M059J (cell line): ENCODE measurements around the gene CTCF. TPM values are rescaled to one million over a fixed set of nuclear protein-coding genes. Genes with fewer than 3 reads are reported as not detected.

Experiments
- DNase-seq: peaks from one replicate; pipeline ENCODE4 v3.0.0-alpha.2; 2012; ENCODE audit warnings: low read depth
- total RNA-seq: library from RNA; depleted of rRNA; stranded (reverse); fragments of >200 nt; shearing (Covaris generic); gene quantifications from 2 replicates; pipeline ENCODE4 v1.2.3, GENCODE V29; 2014

The CTCF gene
- total RNA-seq, 1 experiment from 2014 or later, result 38.8 TPM

DNA sequence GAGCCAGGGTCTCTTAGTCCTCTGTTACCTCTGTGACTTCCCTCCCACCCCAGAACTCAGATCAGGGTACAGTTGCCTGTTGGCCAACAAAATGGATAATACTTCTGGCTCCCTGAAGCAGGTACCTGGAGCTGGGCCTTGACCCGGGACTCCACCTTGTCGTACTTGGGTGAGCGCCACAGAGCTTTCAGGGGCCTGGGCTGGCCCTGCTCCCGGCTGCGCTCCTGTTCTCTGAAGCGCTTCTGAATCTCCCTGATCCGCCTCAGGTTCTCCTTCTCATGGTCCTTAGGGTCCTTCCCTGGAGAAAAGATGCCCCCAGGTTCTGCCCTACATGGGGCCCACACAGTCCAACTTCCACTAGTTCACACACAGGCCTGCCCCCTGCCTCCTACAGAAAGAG, 102.5 kb downstream of the CTCF start:
- DNase-seq, result no peak

GRCh38 chr16:67665598-67665997, 103.3 kb downstream of the CTCF start:
- DNase-seq, result no peak

DNA sequence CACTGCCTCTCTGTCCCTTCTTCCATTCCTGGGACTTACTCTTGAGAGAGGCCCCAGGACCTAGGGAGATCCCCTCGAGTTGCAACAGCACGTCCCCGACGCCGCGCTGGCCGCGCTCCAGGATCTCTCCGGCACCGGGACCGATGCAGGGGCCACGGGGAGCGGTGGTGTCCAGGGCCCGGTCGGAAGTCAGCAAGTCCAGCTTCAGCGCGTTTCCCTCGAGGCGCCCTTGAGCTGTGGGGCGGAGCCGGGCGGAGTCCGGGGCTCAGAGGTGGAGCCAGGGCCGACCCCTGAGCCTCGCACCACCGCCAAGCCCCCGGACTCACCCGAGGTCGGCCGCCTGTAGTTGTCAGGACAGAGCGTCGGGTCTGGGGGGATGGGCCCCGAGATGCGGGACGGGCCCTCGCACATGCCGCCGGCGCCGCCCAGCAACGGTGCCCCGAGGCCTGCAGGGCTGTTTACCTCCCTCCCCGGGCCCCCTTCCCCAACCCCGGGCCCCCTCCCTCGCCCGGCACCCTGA, 103.8 kb downstream of the CTCF start:
- peak; percentile 46 for DNase-seq

- peak; percentile 81 for DNase-seq
These were observed 104.5 kb downstream of the CTCF start, which contains the start of the genes C16orf86 and ENKD1 for GRCh38 chr16:67666559-67667452. C16orf86 (plus strand) TSS chr16:67666814; CDS start chr16:67666971, 157 bp downstream. ENKD1 (minus strand) TSS chr16:67666750; CDS start chr16:67666442, 308 bp downstream.

- DNase-seq, result no peak
These were observed 105.1 kb downstream of the CTCF start for GRCh38 chr16:67667453-67667816.

DNA sequence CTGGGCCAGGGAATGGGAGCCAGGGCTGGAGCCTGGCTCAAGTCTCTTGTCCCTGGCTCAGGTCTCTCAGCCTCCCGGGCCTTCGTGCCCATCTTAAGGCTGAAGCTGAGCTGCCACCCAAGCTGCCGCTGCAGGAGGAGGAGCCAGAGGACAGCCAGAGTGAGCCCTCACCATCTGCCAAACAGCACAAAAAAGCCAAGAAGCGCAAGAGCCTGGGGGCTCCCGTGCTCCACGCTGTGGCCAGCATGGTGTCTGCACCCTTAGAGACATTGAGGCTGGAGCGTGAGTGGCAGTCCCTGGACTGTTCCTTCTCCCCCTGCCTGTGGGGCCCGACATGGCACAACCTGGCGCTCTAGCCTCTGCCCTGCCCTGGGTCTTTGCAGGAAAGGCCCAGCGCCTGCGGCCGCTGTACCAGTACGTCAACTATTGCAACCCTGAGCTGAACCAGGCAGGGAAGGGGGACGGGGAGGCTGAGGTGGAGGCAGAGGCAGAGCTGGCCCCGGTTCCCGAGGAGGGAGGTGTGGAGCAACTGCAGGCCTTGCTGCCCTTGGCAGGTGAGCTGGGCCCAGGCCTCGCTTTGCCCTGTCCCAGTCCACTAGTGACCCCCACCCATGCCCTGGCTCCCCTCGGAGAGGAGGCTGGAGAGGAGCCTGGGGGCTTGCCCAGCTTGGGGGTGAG, 105.6 kb downstream of the CTCF start:
- DNase-seq, result peak; percentile 96

DNA sequence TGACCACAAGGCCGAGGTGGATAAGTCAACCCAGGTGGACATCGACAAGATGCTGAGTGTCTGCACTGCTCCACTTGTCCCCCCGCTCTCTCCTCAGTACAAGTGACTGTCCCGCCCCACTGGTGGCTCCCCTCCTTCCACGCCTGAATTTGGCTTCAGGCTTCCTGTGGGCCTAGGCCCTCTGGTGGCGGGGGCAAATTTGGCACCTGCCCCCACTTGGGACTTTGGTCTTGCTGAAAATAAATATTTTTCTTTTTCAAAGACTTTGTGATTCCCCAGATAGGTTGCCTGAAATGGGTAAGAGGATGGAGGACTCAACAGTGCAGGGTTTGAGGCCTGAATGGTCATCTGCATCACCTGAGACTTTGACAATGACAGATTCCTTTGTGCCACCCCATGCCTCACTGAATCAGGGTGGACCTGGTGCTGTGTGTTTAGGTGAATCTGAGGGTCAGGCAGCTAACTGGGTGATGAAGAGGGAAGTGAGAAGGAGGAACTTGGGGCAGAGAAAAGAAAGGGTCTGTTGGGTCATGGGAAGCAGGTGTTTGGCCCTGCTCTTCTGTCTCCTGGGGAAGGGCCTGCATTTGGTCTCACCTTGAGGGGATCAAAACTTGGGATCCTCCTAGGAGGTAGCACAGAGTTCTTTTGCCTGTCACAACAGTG, 106.3 kb downstream of the CTCF start:
- DNase-seq, result no peak

- no peak for DNase-seq
These were observed 107.3 kb downstream of the CTCF start for GRCh38 chr16:67669499-67670101.

DNA sequence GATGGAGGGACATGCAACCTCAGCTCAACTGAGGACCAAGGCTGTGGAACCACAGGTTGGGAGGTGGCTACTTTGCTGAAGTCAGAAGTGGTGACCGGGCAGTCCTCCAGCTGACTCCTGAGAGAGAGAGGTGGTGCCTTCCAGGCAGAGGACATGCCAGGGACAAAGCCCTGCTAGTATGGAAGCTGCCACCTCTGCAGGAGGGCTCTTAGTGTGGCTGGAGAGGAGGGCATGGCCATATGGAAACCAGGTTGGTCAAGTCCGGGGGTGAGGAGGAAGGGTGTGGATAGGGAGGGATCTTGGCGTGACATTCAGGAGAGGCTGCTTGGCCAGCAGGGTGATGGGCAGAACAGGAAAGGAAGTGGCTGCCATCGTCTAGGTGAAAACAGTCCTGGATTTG, 110.0 kb downstream of the CTCF start:
- DNase-seq, result no peak

- peak; percentile 67 for DNase-seq
These were observed 110.7 kb downstream of the CTCF start for GRCh38 chr16:67672739-67673662.

GRCh38 chr16:67673712-67674580, 111.6 kb downstream of the CTCF start:
- DNase-seq, result no peak

- no peak for DNase-seq
These were observed 112.7 kb downstream of the CTCF start for GRCh38 chr16:67674851-67675578.

GRCh38 chr16:67675579-67675935, 113.2 kb downstream of the CTCF start:
- DNase-seq, result no peak

DNA sequence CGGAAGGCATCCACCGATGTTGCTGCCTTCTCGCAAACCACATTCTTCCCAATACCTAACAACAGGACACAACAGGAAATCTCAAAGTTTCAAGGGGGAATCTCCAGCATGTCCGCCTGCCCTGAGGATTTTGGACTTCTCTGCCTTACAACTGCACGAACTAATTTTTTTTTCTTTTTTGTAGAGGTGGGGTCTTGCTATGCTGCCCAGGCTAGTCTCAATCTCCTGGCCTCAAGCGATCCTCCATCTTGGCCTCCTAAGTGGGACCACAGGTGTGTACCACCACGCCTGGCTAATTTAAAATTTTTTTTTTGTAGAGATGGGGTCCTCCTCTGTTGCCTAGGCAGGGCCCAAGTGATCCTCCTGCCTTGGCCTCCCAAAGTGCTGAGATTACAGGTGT, 113.7 kb downstream of the CTCF start:
- no peak for DNase-seq

DNA sequence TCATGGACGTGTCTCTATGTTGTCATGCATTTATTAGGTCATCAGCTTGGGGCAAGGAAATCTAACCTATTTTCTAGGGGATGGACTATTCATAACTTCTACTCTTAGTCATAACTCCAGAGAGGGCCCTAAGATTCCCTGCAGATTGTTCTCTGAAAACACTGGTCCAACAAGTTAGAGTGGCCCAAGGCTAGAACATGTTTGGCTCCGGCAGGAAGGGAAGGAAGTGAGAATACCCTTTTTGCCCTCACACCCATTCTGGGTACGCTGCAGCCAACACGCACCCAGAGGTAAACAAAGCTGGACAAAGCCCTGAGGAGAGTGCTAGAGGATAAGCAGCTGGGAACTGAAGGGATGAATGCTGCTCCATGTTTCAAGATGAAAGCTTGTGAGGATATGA, 114.2 kb downstream of the CTCF start:
- no peak for DNase-seq

- no peak for DNase-seq
These were observed 114.6 kb downstream of the CTCF start for GRCh38 chr16:67676939-67677338.

- no peak for DNase-seq
These were observed 115.4 kb downstream of the CTCF start for GRCh38 chr16:67677712-67678111.

- no peak for DNase-seq
These were observed 116.2 kb downstream of the CTCF start for GRCh38 chr16:67678354-67679023.
